Esophagus muscularis mucosa (tissue), 4 donors: ENCODE measurements around the gene AIDA. TPM values are rescaled to one million over a fixed set of nuclear protein-coding genes. Genes with fewer than 3 reads are reported as not detected.

Source experiments
- DNase-seq: peaks from one replicate; pipeline ENCODE4 v3.0.0-alpha.2; 2017; ENCODE audit errors: extremely low spot score
- H3K27ac ChIP-seq, 4 donors: fragments of 200-600 bp; sonication (generic); replicated peaks in 1 of 4; 1 replicate in 3 of 4; 2 replicates in 1 of 4; pipeline ENCODE4 v1.5.1; 2016 to 2019; ENCODE audit warnings: mild to moderate bottlenecking in 1 of 4
- H3K27me3 ChIP-seq, 4 donors: fragments of 200-600 bp; sonication (generic); one replicate each; pipeline versions ENCODE4 v1.5.1 to v1.6.0; 2016 to 2019
- H3K36me3 ChIP-seq, 4 donors: fragments of 200-600 bp; sonication (generic); one replicate each; pipeline ENCODE4 v1.5.1; 2016 to 2019
- H3K4me1 ChIP-seq, 4 donors: fragments of 200-600 bp; sonication (generic); one replicate each; pipeline ENCODE4 v1.5.1; 2016 to 2019
- H3K4me3 ChIP-seq, 4 donors: fragments of 200-600 bp; sonication (generic); 1 replicate in 2 of 4; 2 replicates in 2 of 4; pipeline ENCODE4 v1.5.1; 2016 to 2019; ENCODE audit warnings: mild to moderate bottlenecking in 4 of 4, moderate library complexity in 1 of 4
- H3K9me3 ChIP-seq, 4 donors: fragments of 200-600 bp; sonication (generic); 1 replicate in 3 of 4; 2 replicates in 1 of 4; pipeline ENCODE4 v1.5.1; 2016 to 2019
- EP300 ChIP-seq: sonication (generic); formaldehyde crosslinking; IDR thresholded peaks from one replicate; pipeline ENCODE4 v1.6.1; 2017; ENCODE audit warnings: antibody characterized with exemption
- POLR2A ChIP-seq: fragments of 450-650 bp; IDR thresholded peaks from one replicate; pipeline ENCODE4 v1.6.1; 2017; ENCODE audit warnings: antibody characterized with exemption, moderate library complexity, mild to moderate bottlenecking, low read depth
- POLR2AphosphoS5 ChIP-seq, 2 donors: sonication (generic); formaldehyde crosslinking; IDR thresholded peaks; one replicate each; pipeline ENCODE4 v1.6.1; 2017; ENCODE audit warnings: antibody characterized with exemption in 2 of 2
- WGBS: methylation state at CpG from one replicate; pipeline ENCODE4 v1.1.5; 2018; 5-methylcytosine and 5-hydroxymethylcytosine counted together
- intact Hi-C: fragments of 100-400 bp; cut with DNase I; formaldehyde crosslinking; loops from one replicate; pipeline ENCODE4 v1.15.1; 2023
- total RNA-seq, 4 donors: library from RNA; depleted of rRNA; stranded (reverse); fragments of >200 nt; gene quantifications; one replicate each; pipeline versions ENCODE4 v1.1.0 to v1.2.1, GENCODE V29; 2016
- TF ChIP-seq, protein P1 (sequence below), 3 experiments: fragments of 200-600 bp in 2 of 3; fragments of 450-650 bp in 1 of 3; sonication (generic) in 2 of 3; IDR thresholded peaks; one replicate each; pipeline ENCODE4 v1.5.1; 2017 to 2019; ENCODE audit warnings: antibody characterized with exemption in 3 of 3, mild to moderate bottlenecking in 2 of 3, moderate library complexity in 1 of 3

Gene AIDA
- total RNA-seq, 4 donors from 2014 or later, result 94.3 to 120 (median 99.8) TPM

GRCh38 chr1:222713091-222713961 is 1.0 kb upstream of the AIDA start:
- no peaks in the 10 kb centered on the region for H3K9me3 ChIP-seq
- H3K4me1 ChIP-seq, result peaks cover 14 to 46% (median 39%) of the 10 kb centered on the region in 4 donors
- peak overlapping the region; percentile 68 to 96 (median 78) for H3K4me3 ChIP-seq
- TF ChIP-seq POLR2AphosphoS5 (IDR thresholded peaks at IDR 0.05), result peak; percentile 76 to 97
- TF ChIP-seq, protein P1, sequence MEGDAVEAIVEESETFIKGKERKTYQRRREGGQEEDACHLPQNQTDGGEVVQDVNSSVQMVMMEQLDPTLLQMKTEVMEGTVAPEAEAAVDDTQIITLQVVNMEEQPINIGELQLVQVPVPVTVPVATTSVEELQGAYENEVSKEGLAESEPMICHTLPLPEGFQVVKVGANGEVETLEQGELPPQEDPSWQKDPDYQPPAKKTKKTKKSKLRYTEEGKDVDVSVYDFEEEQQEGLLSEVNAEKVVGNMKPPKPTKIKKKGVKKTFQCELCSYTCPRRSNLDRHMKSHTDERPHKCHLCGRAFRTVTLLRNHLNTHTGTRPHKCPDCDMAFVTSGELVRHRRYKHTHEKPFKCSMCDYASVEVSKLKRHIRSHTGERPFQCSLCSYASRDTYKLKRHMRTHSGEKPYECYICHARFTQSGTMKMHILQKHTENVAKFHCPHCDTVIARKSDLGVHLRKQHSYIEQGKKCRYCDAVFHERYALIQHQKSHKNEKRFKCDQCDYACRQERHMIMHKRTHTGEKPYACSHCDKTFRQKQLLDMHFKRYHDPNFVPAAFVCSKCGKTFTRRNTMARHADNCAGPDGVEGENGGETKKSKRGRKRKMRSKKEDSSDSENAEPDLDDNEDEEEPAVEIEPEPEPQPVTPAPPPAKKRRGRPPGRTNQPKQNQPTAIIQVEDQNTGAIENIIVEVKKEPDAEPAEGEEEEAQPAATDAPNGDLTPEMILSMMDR (IDR thresholded peaks at IDR 0.05), result peak in 1 of 3 experiments; percentile 11
- no peak for TF ChIP-seq EP300
- TF ChIP-seq POLR2A, result no peak
- WGBS, result 2% methylated on average over 29 of the region's 39 CpGs
- peak; percentile 97 for DNase-seq
- peak overlapping the region; percentile 92 to 98 (median 96) for H3K27ac ChIP-seq
- no peaks in the 10 kb centered on the region for H3K27me3 ChIP-seq
- peaks cover 0 to 34% (median 20%) of the 10 kb centered on the region in 4 donors for H3K36me3 ChIP-seq
- intact Hi-C loops, result loop anchor here (10.0 kb wide), 1 partner anchor 69 kb away; no protein-coding TSS in a partner anchor

DNA sequence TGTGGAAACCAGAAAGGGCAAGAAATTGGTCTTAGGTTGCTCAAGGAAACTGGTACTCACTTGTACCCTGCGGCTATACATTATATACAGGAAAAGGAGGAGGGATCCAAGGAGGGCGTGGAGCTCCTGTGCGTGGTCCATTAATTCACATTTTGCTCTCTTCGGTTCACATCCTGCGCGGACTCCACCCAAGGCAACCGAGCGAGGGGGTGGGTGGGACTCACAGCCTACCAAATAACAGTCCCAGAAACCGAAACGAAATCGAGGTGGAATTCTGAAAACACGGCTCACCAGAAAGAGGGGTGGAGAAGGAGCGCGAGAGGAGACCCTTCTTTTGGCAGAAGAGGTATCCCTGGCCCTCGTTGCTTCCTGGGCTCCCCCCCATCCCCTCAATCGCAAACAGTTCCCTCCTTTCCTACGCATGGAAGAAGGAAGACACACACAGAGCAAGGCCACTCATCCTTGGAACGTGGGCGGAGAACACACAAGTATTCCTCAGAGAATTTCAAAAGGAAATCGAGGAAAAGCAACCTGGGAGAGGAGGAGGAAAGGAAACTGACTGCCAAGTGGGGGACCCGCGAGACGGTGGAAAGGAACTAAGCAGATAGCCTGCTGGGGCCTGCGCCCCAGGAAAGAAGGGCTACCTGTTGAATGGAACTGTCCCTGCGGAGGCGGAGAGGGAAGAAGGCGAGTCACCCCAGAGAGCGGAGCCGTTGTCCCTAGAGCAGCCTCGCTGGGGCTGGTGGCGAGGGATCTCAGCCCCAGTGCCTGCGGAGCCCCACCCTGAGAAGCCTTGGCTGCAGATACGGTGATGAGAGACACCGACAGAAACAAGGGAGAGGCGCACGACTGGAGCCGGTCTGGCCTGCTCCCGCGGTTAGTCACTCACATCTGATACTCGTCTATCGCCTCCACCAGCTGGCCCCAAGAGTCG is 705 bp downstream of the AIDA start:
- H3K27ac ChIP-seq, result peak overlapping the region; percentile 92 to 98 (median 96)
- TF ChIP-seq POLR2AphosphoS5 (IDR thresholded peaks at IDR 0.05), result no peak
- no peak for TF ChIP-seq EP300
- TF ChIP-seq POLR2A, result no peak
- TF ChIP-seq, protein P1 (IDR thresholded peaks at IDR 0.05), result no peak
- no peak for DNase-seq
- peaks cover 0 to 17% (median 9%) of the 10 kb centered on the region in 4 donors for H3K36me3 ChIP-seq
- peaks cover 14 to 46% (median 39%) of the 10 kb centered on the region in 4 donors for H3K4me1 ChIP-seq
- H3K9me3 ChIP-seq, result no peaks in the 10 kb centered on the region
- H3K4me3 ChIP-seq, result peak overlapping the region; percentile 68 to 96 (median 78)
- intact Hi-C loops, result loop anchor here (10.0 kb wide), 1 partner anchor 67 kb away; no protein-coding TSS in a partner anchor
- under 1% methylated on average over 32 of the region's 42 CpGs for WGBS
- no peaks in the 10 kb centered on the region for H3K27me3 ChIP-seq

GRCh38 chr1:222709700-222710153 is 2.6 kb downstream of the AIDA start:
- TF ChIP-seq POLR2AphosphoS5 (IDR thresholded peaks at IDR 0.05), result no peak
- TF ChIP-seq POLR2A, result no peak
- TF ChIP-seq, protein P1 (IDR thresholded peaks at IDR 0.05), result no peak
- TF ChIP-seq EP300, result no peak
- Histone ChIP-seq H3K27ac (no peak overlapping the region), H3K4me3 (no peak overlapping the region), H3K27me3 (no peaks in the 10 kb centered on the region), H3K36me3 (no peaks in the 10 kb centered on the region), H3K4me1 (peaks cover 14 to 41% (median 37%) of the 10 kb centered on the region in 4 donors), H3K9me3 (no peaks in the 10 kb centered on the region)
- DNase-seq, result no peak
- 85% methylated on average over 5 of the region's 5 CpGs for WGBS
- intact Hi-C loops, result loop anchor here (10.0 kb wide), 1 partner anchor 65 kb away; no protein-coding TSS in a partner anchor

DNA sequence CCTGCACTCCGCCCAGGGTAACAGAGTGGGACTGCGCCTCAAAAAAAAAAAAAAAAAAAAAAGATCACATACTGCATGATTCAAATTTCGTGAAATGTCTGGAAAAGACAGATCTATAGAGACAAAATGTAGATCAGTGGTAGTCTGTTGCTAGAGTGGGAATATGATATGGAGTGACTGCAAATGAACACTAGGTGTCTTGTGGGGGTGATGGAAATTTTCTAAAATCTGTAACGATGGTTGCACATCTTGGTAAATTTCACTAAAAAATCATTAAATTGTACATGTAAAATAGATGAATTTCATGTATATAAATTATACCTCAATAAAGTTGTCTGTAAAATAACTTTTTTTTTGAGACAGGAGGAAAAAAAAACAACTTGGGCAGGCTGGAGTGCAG is 5.5 kb downstream of the AIDA start:
- H3K4me3 ChIP-seq, result no peak overlapping the region
- intact Hi-C loops, result no loop called here
- H3K36me3 ChIP-seq, result peaks cover 0 to 11% (median 5%) of the 10 kb centered on the region in 4 donors
- peaks cover 14 to 29% (median 26%) of the 10 kb centered on the region in 4 donors for H3K4me1 ChIP-seq
- no peaks in the 10 kb centered on the region for H3K9me3 ChIP-seq
- TF ChIP-seq, protein P1 (IDR thresholded peaks at IDR 0.05), result peak in 1 of 3 experiments; percentile 8
- TF ChIP-seq POLR2A (no peak), POLR2AphosphoS5 (IDR thresholded peaks at IDR 0.05) (no peak)
- no peak overlapping the region for H3K27ac ChIP-seq
- DNase-seq, result no peak
- no peaks in the 10 kb centered on the region for H3K27me3 ChIP-seq
- WGBS, result 96% methylated on average over 4 of the region's 4 CpGs
